Suprapubic skin (tissue), 3 donors: ENCODE results near the gene GRID1.

Source experiments
- CTCF ChIP-seq, 2 donors: fragments of 200-600 bp in 1 of 2; fragments of 450-650 bp in 1 of 2; sonication (generic) in 1 of 2; IDR thresholded peaks; one replicate each; pipeline ENCODE4 v1.5.1; 2016 to 2019; ENCODE audit warnings: antibody characterized with exemption in 2 of 2, mild to moderate bottlenecking in 1 of 2, moderate library complexity in 1 of 2
- POLR2A ChIP-seq, 2 donors: fragments of 450-650 bp; IDR thresholded peaks; one replicate each; pipeline ENCODE4 v1.6.1; 2017; ENCODE audit warnings: antibody characterized with exemption in 2 of 2, mild to moderate bottlenecking in 2 of 2, moderate library complexity in 2 of 2

- TF ChIP-seq CTCF (IDR thresholded peaks at IDR 0.05) = no peak
- no peak for TF ChIP-seq POLR2A (IDR thresholded peaks at IDR 0.05)
Measured at GRCh38 chr10:86152354-86152753, 214.2 kb downstream of the GRID1 start.
